KMS-11 (cell line): ENCODE results near the gene ITPR1.

Experiments
- H2AFZ ChIP-seq: fragments of 200-600 bp; sonication (generic); 2 replicates; pipeline ENCODE4 v1.6.1; 2016; ENCODE audit warnings: antibody characterized with exemption, mixed run types, low read depth
- H3K27ac ChIP-seq: fragments of 200-600 bp; sonication (generic); 2 replicates; pipeline ENCODE4 v1.6.1; 2016; ENCODE audit warnings: mild to moderate bottlenecking, mixed run types
- H3K27me3 ChIP-seq: fragments of 200-600 bp; sonication (generic); 2 replicates; pipeline ENCODE4 v1.6.1; 2017; ENCODE audit warnings: mild to moderate bottlenecking, low read depth, mixed run types, moderate library complexity; ENCODE audit not compliant: insufficient read depth
- H3K36me3 ChIP-seq: fragments of 200-600 bp; sonication (generic); 2 replicates; pipeline ENCODE4 v1.6.1; 2017; ENCODE audit warnings: mild to moderate bottlenecking, mixed run types; ENCODE audit not compliant: insufficient read depth
- H3K4me1 ChIP-seq: fragments of 200-600 bp; sonication (generic); 2 replicates; pipeline ENCODE4 v1.6.1; 2016; ENCODE audit warnings: mild to moderate bottlenecking, low read depth, mixed run types; ENCODE audit not compliant: poor library complexity, severe bottlenecking
- H3K4me2 ChIP-seq: fragments of 200-600 bp; sonication (generic); 2 replicates; pipeline ENCODE4 v1.7.0; 2016; ENCODE audit warnings: mild to moderate bottlenecking, mixed run types
- H3K4me3 ChIP-seq: fragments of 200-600 bp; sonication (generic); IDR thresholded peaks from 2 replicates; pipeline ENCODE4 v1.6.1; 2017; ENCODE audit warnings: low read depth, low read length, mixed read lengths; ENCODE audit not compliant: insufficient read depth
- H3K79me2 ChIP-seq: fragments of 200-600 bp; sonication (generic); 2 replicates; pipeline ENCODE4 v1.6.1; 2016; ENCODE audit warnings: low read depth, mixed run types; ENCODE audit not compliant: insufficient read depth
- H3K9ac ChIP-seq: fragments of 200-600 bp; sonication (generic); 2 replicates; pipeline ENCODE4 v1.6.1; 2016; ENCODE audit warnings: mild to moderate bottlenecking, mixed run types
- H4K20me1 ChIP-seq: fragments of 200-600 bp; sonication (generic); 2 replicates; pipeline ENCODE4 v1.6.1; 2016; ENCODE audit warnings: mild to moderate bottlenecking, mixed run types; ENCODE audit not compliant: insufficient read depth
- TF ChIP-seq, protein P1 (sequence below): fragments of 200-600 bp; sonication (generic); conservative IDR thresholded peaks from 2 replicates; pipeline ENCODE4 v1.6.1; 2017; ENCODE audit warnings: low read depth, mild to moderate bottlenecking, antibody characterized with exemption, low read length, moderate library complexity, mixed read lengths

Gene ITPR1

DNA sequence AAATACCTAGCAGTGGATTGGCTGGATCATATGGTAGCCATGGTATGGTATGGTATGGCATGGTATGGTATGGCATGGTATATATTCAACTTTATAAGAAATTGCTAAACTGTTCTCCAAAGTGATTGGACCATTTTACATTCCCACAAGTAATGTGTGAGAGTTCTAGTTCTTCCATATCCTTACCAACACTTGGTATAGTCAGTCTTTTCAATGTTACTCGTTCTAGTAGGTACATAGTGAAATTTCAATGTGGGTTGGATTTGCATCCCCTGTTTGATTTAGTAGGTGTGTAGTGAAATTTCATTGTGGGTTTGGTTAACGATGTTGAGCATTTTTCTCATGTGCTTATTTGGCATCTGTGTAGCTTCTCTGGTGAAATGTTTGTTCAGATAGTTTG, 154.3 kb downstream of the ITPR1 start:
- Histone ChIP-seq H3K79me2 (no peaks in the 10 kb centered on the region), H3K4me3 (no peak overlapping the region), H3K27ac (no peak overlapping the region), H3K4me2 (no peak overlapping the region), H3K27me3 (no peaks in the 10 kb centered on the region), H3K9ac (no peak overlapping the region), H3K4me1 (no peaks in the 10 kb centered on the region), H2AFZ (no peak overlapping the region), H3K36me3 (no peaks in the 10 kb centered on the region), H4K20me1 (no peaks in the 10 kb centered on the region)
- TF ChIP-seq, protein P1, sequence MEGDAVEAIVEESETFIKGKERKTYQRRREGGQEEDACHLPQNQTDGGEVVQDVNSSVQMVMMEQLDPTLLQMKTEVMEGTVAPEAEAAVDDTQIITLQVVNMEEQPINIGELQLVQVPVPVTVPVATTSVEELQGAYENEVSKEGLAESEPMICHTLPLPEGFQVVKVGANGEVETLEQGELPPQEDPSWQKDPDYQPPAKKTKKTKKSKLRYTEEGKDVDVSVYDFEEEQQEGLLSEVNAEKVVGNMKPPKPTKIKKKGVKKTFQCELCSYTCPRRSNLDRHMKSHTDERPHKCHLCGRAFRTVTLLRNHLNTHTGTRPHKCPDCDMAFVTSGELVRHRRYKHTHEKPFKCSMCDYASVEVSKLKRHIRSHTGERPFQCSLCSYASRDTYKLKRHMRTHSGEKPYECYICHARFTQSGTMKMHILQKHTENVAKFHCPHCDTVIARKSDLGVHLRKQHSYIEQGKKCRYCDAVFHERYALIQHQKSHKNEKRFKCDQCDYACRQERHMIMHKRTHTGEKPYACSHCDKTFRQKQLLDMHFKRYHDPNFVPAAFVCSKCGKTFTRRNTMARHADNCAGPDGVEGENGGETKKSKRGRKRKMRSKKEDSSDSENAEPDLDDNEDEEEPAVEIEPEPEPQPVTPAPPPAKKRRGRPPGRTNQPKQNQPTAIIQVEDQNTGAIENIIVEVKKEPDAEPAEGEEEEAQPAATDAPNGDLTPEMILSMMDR = no peak

DNA sequence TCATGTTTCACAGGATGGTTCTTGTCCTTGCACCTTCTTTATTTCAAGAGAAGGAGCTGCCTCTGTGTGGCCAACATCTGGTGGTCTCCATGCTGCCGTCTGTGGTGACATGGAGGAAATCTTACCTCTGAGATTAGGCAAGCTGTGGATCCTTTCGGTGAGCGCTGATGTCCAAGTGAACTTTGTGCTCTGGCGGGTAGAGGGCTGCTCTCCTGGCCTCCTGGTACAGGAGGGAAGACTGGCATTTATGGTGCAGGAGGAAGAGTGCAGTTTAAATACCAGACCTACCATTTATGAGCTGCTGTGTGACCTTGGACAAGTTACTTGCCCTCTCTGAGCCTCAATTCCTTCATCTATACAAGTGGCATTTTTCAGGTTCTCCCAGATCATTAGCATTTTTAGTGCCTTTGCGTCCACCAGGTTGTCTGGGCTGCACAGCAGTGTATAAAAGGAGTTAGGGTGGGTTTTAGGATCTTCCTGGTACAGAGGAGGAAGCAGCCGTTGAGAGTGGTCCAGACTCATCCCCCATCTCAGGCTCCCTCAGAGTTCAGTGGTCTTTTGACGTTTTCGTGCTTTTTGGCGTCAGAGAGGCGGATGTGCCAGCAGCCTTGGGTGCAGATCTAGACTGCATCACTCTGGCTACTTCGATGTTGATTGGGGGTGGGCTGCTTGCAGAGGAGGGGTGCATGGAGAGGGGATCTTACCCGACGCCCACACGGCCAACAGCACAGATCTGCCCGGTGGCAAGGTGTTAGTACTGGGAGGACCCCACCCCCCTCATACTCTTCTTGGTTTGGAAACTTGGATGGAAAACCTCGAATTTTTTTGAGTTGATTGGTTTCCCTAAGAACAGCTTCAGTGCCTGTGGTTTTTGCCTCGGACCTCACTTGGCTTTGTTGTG, 162.2 kb downstream of the ITPR1 start:
- Histone ChIP-seq H3K4me2 (no peak overlapping the region), H3K27ac (no peak overlapping the region), H3K4me3 (no peak overlapping the region), H4K20me1 (no peaks in the 10 kb centered on the region), H3K79me2 (no peaks in the 10 kb centered on the region), H3K4me1 (no peaks in the 10 kb centered on the region), H3K36me3 (no peaks in the 10 kb centered on the region), H3K27me3 (no peaks in the 10 kb centered on the region), H3K9ac (no peak overlapping the region), H2AFZ (no peak overlapping the region)
- TF ChIP-seq, protein P1 = no peak

DNA sequence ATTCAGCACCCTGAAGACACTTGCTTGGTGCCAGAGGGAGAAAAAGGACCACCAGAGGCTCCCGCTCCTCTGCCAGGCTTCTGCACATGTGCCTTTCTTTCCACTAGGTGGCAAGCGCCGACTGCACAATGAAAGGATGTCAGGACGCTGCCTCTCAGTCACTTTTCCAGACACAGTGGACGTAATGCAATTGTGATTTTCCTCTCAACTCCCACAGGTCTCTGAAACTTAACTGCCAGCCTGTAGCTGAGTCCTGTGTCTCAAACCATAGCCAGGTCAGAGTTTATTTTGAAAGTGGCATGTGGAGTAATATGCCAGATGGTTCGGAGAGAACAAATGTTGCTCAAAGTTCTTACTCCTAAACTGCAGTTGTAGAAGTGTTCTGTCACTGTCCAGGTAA, 162.9 kb downstream of the ITPR1 start:
- H4K20me1 ChIP-seq = no peaks in the 10 kb centered on the region
- TF ChIP-seq, protein P1 = no peak
- no peak overlapping the region for H3K4me3 ChIP-seq
- H2AFZ ChIP-seq = no peak overlapping the region
- H3K79me2 ChIP-seq = no peaks in the 10 kb centered on the region
- H3K4me1 ChIP-seq = no peaks in the 10 kb centered on the region
- no peak overlapping the region for H3K27ac ChIP-seq
- no peaks in the 10 kb centered on the region for H3K27me3 ChIP-seq
- H3K9ac ChIP-seq = no peak overlapping the region
- no peaks in the 10 kb centered on the region for H3K36me3 ChIP-seq
- no peak overlapping the region for H3K4me2 ChIP-seq

DNA sequence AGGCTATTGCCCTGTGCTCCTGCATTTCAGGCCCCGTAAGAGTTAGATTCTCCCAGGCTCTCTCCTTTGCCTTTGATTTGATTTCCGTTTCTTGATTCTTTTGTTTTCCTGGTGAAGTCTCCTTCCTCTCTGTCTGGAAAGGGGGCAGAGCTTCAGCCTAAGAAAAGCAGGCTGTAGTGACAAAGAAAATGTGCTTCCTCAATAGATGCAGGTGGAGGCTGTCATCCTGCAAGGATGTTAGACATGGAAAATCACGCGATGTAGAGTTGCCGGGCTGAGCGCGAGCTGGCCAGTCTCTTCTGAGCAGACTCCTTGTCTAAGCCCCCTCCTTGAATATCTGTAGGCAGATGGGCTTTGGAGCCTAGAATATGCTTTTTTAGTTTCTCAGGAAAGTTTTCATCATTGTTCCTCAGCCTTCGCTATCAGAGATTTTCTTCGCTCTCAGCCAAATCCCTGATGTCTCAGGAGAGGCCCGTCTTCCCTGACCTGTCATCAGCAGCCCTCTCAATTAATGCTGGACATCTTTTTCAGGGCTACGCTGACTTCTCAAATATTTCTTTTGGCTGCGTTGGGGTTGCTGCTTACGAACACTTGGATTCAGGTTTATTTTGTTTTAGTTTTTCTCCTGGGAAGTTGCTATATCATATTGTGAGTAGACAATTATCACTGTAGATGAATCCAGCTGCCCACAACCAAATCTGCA, 163.6 kb downstream of the ITPR1 start:
- no peaks in the 10 kb centered on the region for H4K20me1 ChIP-seq
- H3K27ac ChIP-seq = no peak overlapping the region
- H3K27me3 ChIP-seq = no peaks in the 10 kb centered on the region
- no peak overlapping the region for H3K4me3 ChIP-seq
- H3K9ac ChIP-seq = no peak overlapping the region
- no peak overlapping the region for H3K4me2 ChIP-seq
- no peaks in the 10 kb centered on the region for H3K79me2 ChIP-seq
- no peaks in the 10 kb centered on the region for H3K36me3 ChIP-seq
- H2AFZ ChIP-seq = no peak overlapping the region
- TF ChIP-seq, protein P1 = no peak
- H3K4me1 ChIP-seq = no peaks in the 10 kb centered on the region
